Trophoblast cell (in vitro differentiated cells and primary cell): ENCODE results near the gene C1QC.

Experiments used
- DNase-seq, 2 donors: peaks; one replicate each; pipeline ENCODE4 v3.0.0-alpha.2; 2016
- H2AFZ ChIP-seq: 2 replicates; pipeline ENCODE4 v1.6.1; 2013; ENCODE audit warnings: low read length, moderate library complexity, mild to moderate bottlenecking; ENCODE audit not compliant: insufficient read depth, poor library complexity
- H2AK5ac ChIP-seq: 2 replicates; pipeline ENCODE4 v1.6.1; 2013; ENCODE audit warnings: mild to moderate bottlenecking, low read length
- H2BK120ac ChIP-seq: 2 replicates; pipeline ENCODE4 v1.6.1; 2013; ENCODE audit warnings: low read length, mild to moderate bottlenecking, moderate library complexity; ENCODE audit not compliant: insufficient read depth, poor library complexity
- H2BK12ac ChIP-seq: 2 replicates; pipeline ENCODE4 v1.6.1; 2013; ENCODE audit warnings: mild to moderate bottlenecking, low read length, moderate library complexity
- H2BK5ac ChIP-seq: 2 replicates; pipeline ENCODE4 v1.6.1; 2013; ENCODE audit warnings: low read length, low read depth, moderate library complexity, mild to moderate bottlenecking; ENCODE audit not compliant: poor library complexity
- H3K14ac ChIP-seq: 2 replicates; pipeline ENCODE4 v1.6.1; 2013; ENCODE audit warnings: mild to moderate bottlenecking, low read length
- H3K18ac ChIP-seq: 2 replicates; pipeline ENCODE4 v1.6.1; 2013; ENCODE audit warnings: mild to moderate bottlenecking, low read length
- H3K23ac ChIP-seq: 2 replicates; pipeline ENCODE4 v1.6.1; 2013; ENCODE audit warnings: low read length
- H3K27ac ChIP-seq: 2 replicates; pipeline ENCODE4 v1.5.1; 2013; ENCODE audit warnings: low read depth, mild to moderate bottlenecking, inconsistent platforms, low read length, moderate library complexity
- H3K27me3 ChIP-seq: 2 replicates; pipeline ENCODE4 v1.6.1; 2013; ENCODE audit warnings: inconsistent platforms, mild to moderate bottlenecking, low read length, moderate library complexity; ENCODE audit not compliant: insufficient read depth
- H3K36me3 ChIP-seq, 2 experiments: 1 replicate in 1 of 2; 2 replicates in 1 of 2; pipeline ENCODE4 v1.6.1; 2013; ENCODE audit warnings: low read length in 2 of 2, mild to moderate bottlenecking in 2 of 2, moderate library complexity in 1 of 2; ENCODE audit not compliant: insufficient read depth in 2 of 2, control insufficient read depth in 1 of 2
- H3K4ac ChIP-seq: 2 replicates; pipeline ENCODE4 v1.6.1; 2013; ENCODE audit warnings: low read depth, mild to moderate bottlenecking, low read length, moderate library complexity
- H3K4me1 ChIP-seq, 2 experiments: 1 replicate in 1 of 2; 2 replicates in 1 of 2; pipeline ENCODE4 v1.6.1; 2013; ENCODE audit warnings: low read length in 2 of 2, mild to moderate bottlenecking in 2 of 2, moderate library complexity in 1 of 2; ENCODE audit not compliant: insufficient read depth in 2 of 2, control insufficient read depth in 1 of 2
- H3K4me2 ChIP-seq: 2 replicates; pipeline ENCODE4 v1.6.1; 2013; ENCODE audit warnings: inconsistent platforms, mild to moderate bottlenecking, low read length, moderate library complexity
- H3K4me3 ChIP-seq: 2 replicates; pipeline ENCODE4 v1.5.1; 2013; ENCODE audit warnings: mild to moderate bottlenecking, low read depth, low read length, inconsistent platforms
- H3K79me1 ChIP-seq: one replicate; pipeline ENCODE4 v1.6.1; 2013; ENCODE audit warnings: low read length
- H3K79me2 ChIP-seq: 2 replicates; pipeline ENCODE4 v1.6.1; 2013; ENCODE audit warnings: low read length, mild to moderate bottlenecking; ENCODE audit not compliant: control insufficient read depth, insufficient read depth, poor library complexity
- H3K9ac ChIP-seq: 2 replicates; pipeline ENCODE4 v1.6.1; 2013; ENCODE audit warnings: mild to moderate bottlenecking, low read length
- H3K9me3 ChIP-seq: 2 replicates; pipeline ENCODE4 v1.6.1; 2013; ENCODE audit warnings: low read depth, mild to moderate bottlenecking, control low read depth, inconsistent platforms, low read length; ENCODE audit not compliant: insufficient read depth
- H4K12ac ChIP-seq: 2 replicates; pipeline ENCODE4 v1.6.1; 2013; ENCODE audit warnings: low read depth, mild to moderate bottlenecking, low read length, moderate library complexity
- H4K8ac ChIP-seq: 2 replicates; pipeline ENCODE4 v1.6.1; 2013; ENCODE audit warnings: low read depth, mild to moderate bottlenecking, low read length, moderate library complexity
- H4K91ac ChIP-seq: one replicate; pipeline ENCODE4 v1.6.1; 2013; ENCODE audit warnings: low read depth, mild to moderate bottlenecking, low read length, moderate library complexity
- WGBS: extraction: QIAGEN DNeasy Blood & Tissue Kit; methylation state at CpG from one replicate; pipeline ENCODE4 v1.1.7; 2013; ENCODE audit warnings: missing lambda C conversion rate; ENCODE audit not compliant: insufficient read length, insufficient coverage; ENCODE audit errors: extremely low coverage; 5-methylcytosine and 5-hydroxymethylcytosine counted together

Gene C1QC

DNA sequence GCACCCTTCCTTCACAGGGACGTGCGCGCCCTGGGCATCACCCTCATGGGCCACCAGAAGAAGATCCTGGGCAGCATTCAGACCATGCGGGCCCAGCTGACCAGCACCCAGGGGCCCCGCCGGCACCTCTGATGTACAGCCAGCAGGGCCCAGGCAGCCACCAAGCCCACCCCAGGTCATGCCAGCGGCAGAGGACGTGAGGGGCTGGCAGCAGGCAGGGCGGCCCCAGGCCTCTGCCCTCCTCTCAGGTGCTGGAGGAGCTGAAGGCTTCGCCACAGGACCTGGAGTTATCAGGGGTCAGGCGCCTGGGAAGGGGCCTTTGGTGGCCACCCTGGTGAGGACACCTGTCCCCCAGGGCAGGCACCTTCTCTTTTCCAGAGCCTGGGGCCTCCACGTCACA lies 41.8 kb upstream of the C1QC start:
- Histone ChIP-seq H3K27me3 (no peaks in the 10 kb centered on the region), H4K8ac (no peak overlapping the region), H3K4me2 (no peak overlapping the region), H3K9me3 (no peaks in the 10 kb centered on the region), H3K18ac (no peak overlapping the region), H3K79me1 (no peaks in the 10 kb centered on the region), H3K4ac (no peak overlapping the region), H4K91ac (no peak overlapping the region), H3K4me3 (no peak overlapping the region), H3K23ac (no peak overlapping the region), H3K27ac (no peak overlapping the region), H3K79me2 (no peaks in the 10 kb centered on the region), H3K9ac (no peak overlapping the region), H3K14ac (no peak overlapping the region), H2AFZ (no peak overlapping the region), H3K4me1 (no peaks in the 10 kb centered on the region), H2AK5ac (no peak overlapping the region), H2BK5ac (no peak overlapping the region), H2BK12ac (no peak overlapping the region), H3K36me3 (no peaks in the 10 kb centered on the region), H2BK120ac (no peak overlapping the region), H4K12ac (no peak overlapping the region)
- DNase-seq, result no peak
- no CpG with 5 or more reads among the region's 12 CpGs for WGBS

DNA sequence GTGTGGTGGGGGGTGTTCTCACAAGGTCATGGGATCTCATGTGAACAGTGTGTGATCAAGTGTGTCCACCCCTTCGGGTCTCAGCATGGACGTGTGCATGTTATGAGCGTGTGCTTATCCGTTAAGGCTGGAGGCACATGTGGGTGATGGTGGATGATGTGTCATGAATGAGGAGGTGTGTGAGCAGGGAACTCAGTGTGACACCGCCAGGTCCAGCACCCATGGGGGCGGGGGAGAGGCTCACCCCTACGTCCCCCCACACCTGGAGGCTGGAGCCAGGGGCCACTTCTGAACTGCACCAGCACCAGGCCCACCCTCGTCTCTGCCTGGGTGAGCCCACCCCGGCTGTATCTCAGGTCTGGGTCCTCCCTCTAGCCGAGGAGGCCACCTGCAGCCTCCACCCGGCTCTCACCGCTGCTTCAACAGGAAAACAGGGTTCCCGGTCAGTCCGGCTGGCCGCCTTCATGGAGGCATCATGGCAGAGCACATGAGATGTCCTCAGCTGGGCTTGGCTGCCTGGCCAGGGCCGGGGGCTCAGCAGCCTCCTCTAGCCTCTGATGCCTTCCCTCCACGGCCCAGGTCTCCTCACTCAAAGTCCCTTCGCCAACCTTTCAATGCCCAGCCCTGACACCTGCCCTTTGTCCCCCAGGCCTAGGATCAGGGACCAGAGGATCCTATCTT lies 41.2 kb upstream of the C1QC start:
- no peaks in the 10 kb centered on the region for H3K4me1 ChIP-seq
- H3K23ac ChIP-seq, result no peak overlapping the region
- H3K36me3 ChIP-seq, result no peaks in the 10 kb centered on the region
- DNase-seq, result no peak
- no peak overlapping the region for H3K18ac ChIP-seq
- no peaks in the 10 kb centered on the region for H3K79me2 ChIP-seq
- H3K14ac ChIP-seq, result no peak overlapping the region
- no peak overlapping the region for H3K9ac ChIP-seq
- H2BK5ac ChIP-seq, result no peak overlapping the region
- no peaks in the 10 kb centered on the region for H3K79me1 ChIP-seq
- H2BK120ac ChIP-seq, result no peak overlapping the region
- H3K27me3 ChIP-seq, result no peaks in the 10 kb centered on the region
- H3K4me2 ChIP-seq, result no peak overlapping the region
- no peak overlapping the region for H4K91ac ChIP-seq
- H3K27ac ChIP-seq, result no peak overlapping the region
- no peak overlapping the region for H4K8ac ChIP-seq
- H3K9me3 ChIP-seq, result no peaks in the 10 kb centered on the region
- H2BK12ac ChIP-seq, result no peak overlapping the region
- WGBS, result no CpG with 5 or more reads among the region's 18 CpGs
- H4K12ac ChIP-seq, result no peak overlapping the region
- H3K4me3 ChIP-seq, result no peak overlapping the region
- no peak overlapping the region for H2AFZ ChIP-seq
- H2AK5ac ChIP-seq, result no peak overlapping the region
- H3K4ac ChIP-seq, result no peak overlapping the region

DNA sequence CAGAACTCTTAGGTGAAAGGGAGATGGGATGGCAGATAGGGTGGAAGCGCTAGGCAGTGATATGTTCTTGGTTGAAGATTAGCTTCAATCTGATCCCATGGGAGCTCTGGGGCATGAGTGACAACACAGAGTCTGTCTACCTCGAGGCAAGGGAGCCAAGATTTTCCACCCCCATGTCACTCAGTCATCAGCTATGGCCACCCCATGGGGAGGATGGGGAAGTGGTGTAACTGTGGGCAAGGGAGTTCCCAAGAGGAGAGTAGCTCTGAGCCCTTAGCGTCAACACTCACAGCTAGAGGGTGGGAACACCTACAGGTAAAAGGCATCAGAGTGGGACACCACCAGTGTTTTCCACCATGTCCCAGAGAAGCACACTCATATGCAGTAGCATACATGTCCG lies 37.3 kb upstream of the C1QC start:
- Histone ChIP-seq H3K9me3 (no peaks in the 10 kb centered on the region), H3K79me2 (no peaks in the 10 kb centered on the region)
- no CpG with 5 or more reads among the region's 4 CpGs for WGBS

DNA sequence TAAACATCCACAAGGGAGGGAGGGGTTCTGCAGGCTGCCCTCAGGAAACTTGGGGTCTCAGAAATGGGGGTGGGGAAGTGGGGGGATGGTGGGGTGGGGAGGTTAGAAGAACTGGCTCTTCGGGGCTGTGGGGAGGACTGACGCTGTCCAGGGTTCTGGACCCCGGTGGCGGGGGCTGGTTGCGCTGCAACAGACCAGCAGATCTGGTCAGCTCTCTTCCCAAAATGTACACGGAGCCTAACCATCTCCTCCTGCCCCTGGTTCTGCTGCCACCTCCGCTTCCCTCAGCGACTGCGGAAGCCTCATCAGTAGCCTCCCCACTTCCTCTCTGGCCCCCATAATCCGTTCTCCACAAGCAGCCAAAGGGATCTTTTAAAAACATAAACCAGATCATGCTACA lies 36.3 kb upstream of the C1QC start:
- no peak overlapping the region for H3K4ac ChIP-seq
- no peak overlapping the region for H2BK120ac ChIP-seq
- no peak overlapping the region for H3K4me2 ChIP-seq
- H2AFZ ChIP-seq, result no peak overlapping the region
- H3K79me1 ChIP-seq, result no peaks in the 10 kb centered on the region
- no peak overlapping the region for H2AK5ac ChIP-seq
- no peaks in the 10 kb centered on the region for H3K36me3 ChIP-seq
- H3K27ac ChIP-seq, result no peak overlapping the region
- no peak overlapping the region for H4K12ac ChIP-seq
- no peak overlapping the region for H3K9ac ChIP-seq
- H3K18ac ChIP-seq, result no peak overlapping the region
- H3K14ac ChIP-seq, result no peak overlapping the region
- no peaks in the 10 kb centered on the region for H3K9me3 ChIP-seq
- H2BK12ac ChIP-seq, result no peak overlapping the region
- H4K8ac ChIP-seq, result no peak overlapping the region
- no peak overlapping the region for H3K4me3 ChIP-seq
- no peak overlapping the region for H3K23ac ChIP-seq
- WGBS, result no CpG with 5 or more reads among the region's 10 CpGs
- H2BK5ac ChIP-seq, result no peak overlapping the region
- peak in 1 of 2 donors; percentile 6 for DNase-seq
- H3K27me3 ChIP-seq, result no peaks in the 10 kb centered on the region
- H3K79me2 ChIP-seq, result no peaks in the 10 kb centered on the region
- H3K4me1 ChIP-seq, result no peaks in the 10 kb centered on the region
- H4K91ac ChIP-seq, result no peak overlapping the region

More for the DNA sequence above, 37.3 kb upstream of the C1QC start:
- no peak overlapping the region for H3K23ac ChIP-seq
- H2BK12ac ChIP-seq, result no peak overlapping the region
- no peak overlapping the region for H3K4ac ChIP-seq
- DNase-seq, result peak in 1 of 2 donors; percentile 10
- H2AFZ ChIP-seq, result no peak overlapping the region
- H2BK120ac ChIP-seq, result no peak overlapping the region
- no peaks in the 10 kb centered on the region for H3K4me1 ChIP-seq
- H3K27ac ChIP-seq, result no peak overlapping the region
- no peaks in the 10 kb centered on the region for H3K36me3 ChIP-seq
- H3K9ac ChIP-seq, result no peak overlapping the region
- no peak overlapping the region for H3K4me2 ChIP-seq
- H3K27me3 ChIP-seq, result no peaks in the 10 kb centered on the region
- H3K18ac ChIP-seq, result no peak overlapping the region
- H2BK5ac ChIP-seq, result no peak overlapping the region
- H2AK5ac ChIP-seq, result no peak overlapping the region
- H4K12ac ChIP-seq, result no peak overlapping the region
- H4K91ac ChIP-seq, result no peak overlapping the region
- no peak overlapping the region for H3K4me3 ChIP-seq
- no peaks in the 10 kb centered on the region for H3K79me1 ChIP-seq
- no peak overlapping the region for H4K8ac ChIP-seq
- no peak overlapping the region for H3K14ac ChIP-seq
